Measurements from ENCODE around the gene TSPAN31.

The TSPAN31 gene

DNA sequence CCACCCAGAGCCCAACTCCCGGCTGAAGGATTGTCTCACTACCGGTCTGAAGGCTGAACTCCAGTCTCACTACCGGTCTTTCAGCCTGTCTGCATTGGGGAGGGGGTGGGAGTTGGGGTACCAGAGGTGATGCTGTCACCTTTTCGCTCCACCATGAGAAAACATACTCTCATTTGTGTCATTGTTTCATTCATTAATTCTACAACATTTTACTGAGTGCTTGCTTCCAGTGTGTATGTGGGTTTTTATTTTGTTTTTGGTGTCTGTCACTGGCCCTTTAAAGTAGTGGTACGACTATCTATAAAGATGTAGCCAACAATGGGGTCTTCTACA lies 7.8 kb downstream of the TSPAN31 start:
- DNase-seq (ENCODE audit: low read depth) = no peak

DNA sequence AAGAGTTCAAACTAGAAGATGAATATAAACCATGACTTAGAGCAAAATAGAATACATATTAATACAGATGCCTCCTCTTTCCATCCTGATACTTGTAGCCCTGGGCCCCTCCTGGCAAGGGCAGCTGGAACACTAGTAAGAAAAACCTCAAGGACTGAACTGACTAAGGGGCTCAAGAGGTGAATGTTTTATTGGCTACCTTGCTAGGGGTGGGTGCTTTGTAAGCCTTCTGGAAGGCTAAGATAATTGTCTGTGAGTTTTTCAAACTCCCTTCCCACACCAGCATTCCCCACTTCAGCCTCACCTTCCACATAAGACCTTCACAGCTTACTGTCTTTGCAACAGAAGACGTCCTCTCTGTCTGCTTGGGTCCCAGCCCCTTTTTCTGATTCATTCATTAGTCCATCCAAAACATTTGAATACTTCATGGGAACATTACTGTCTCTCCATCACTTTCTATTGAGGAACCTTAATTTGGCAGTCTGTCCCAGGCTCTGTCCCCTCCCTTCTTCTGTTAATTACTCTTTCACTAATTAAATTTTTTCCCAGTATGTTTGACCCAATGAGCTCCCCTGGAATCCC lies 9.0 kb downstream of the TSPAN31 start:
- DNase-seq (ENCODE audit: low read depth) = no peak

DNA sequence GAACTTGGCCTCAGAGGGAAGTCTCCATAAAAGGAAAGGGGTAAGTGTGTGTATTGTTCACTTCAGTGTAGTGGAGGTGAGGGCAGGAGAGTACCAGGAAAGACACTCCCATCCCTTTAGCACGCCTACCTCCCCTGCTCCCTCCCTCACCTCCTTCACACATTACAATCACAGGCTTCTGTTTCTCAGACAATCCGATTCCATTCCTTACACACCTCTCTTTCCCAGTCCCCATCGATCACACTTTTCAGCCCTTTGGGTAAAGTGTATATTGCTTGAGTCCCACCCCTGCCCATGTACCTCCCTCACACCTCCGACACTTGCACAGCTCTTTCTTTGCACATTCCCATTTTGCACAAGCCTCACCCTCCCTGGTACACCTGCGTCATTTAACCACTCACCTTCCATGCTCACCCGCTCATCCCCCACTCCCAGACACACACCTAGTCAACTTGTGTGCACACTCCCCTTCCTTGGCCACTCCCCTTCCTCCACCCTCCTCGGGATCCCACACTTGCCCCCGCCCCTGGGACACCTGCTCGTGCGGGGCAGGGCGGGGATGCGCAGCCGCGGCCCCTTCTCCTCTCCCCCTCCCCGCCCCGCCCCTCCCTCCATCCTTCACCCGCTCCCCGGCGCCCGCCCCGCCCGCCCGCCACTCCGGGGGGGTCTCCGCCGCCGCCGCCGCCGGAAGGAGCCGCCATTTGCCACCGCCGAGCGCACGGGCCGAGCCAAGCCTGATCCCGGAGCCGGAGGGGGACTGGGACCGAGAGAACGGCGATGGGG lies 9.8 kb downstream of the TSPAN31 start, which contains the start of gene MARCHF9:
Gene MARCHF9, plus strand, starts transcription at position 693 of the 783 bp plus-strand sequence. CDS start 426 bp downstream, outside the sequence.
- peak; percentile 59 for DNase-seq (ENCODE audit: low read depth)

DNA sequence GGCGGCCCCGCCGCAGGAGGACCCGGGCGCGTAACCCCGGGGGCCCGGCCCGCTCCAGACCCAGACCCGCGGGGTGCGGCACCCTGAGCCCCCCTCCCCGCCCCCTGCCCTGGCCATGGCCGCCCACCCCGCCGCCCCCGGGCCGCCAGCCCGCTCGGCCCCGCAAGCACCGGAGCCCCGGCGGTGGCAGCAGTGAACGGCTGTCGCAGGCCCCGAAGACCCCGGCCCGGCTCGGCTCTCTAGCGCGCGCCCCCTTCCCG lies 10.3 kb downstream of the TSPAN31 start:
- DNase-seq (ENCODE audit: low read depth) = no peak

DNA sequence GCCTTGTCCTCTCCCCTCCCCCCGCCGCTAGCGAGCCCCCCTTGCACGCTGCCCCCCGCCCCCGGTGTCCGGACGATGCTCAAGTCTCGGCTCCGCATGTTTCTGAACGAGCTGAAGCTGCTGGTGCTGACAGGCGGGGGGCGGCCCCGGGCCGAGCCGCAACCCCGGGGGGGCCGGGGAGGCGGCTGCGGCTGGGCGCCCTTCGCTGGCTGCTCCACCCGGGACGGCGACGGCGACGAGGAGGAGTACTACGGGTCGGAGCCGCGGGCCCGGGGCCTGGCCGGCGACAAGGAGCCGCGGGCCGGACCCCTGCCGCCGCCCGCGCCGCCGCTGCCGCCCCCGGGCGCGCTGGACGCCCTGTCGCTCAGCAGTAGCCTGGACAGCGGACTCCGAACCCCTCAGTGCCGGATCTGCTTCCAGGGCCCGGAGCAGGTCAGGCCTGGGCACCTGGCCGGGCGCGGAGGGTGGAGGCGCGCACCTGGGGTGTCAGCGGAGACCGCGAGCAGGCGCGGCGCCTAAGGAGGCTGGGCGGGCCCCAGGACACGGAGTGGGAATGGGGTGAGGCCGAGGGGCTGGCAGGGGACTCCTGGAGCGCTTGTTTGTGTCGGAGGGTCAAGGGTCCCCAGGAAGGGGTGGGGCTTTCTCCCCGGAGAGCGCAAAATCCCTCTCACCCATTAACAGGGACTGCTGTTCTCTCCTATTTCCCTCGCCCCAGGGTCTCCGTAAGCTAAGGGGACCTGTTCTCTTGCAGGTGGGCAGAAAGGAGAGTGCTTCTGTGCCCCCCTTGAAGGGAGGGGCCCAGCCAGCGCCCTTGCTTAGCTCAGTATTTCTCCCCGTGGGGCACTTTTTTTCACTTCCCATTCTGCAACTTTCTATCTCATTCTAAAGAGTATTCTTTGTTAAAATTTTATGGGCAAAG lies 10.9 kb downstream of the TSPAN31 start:
- no peak for DNase-seq (ENCODE audit: low read depth)

DNA sequence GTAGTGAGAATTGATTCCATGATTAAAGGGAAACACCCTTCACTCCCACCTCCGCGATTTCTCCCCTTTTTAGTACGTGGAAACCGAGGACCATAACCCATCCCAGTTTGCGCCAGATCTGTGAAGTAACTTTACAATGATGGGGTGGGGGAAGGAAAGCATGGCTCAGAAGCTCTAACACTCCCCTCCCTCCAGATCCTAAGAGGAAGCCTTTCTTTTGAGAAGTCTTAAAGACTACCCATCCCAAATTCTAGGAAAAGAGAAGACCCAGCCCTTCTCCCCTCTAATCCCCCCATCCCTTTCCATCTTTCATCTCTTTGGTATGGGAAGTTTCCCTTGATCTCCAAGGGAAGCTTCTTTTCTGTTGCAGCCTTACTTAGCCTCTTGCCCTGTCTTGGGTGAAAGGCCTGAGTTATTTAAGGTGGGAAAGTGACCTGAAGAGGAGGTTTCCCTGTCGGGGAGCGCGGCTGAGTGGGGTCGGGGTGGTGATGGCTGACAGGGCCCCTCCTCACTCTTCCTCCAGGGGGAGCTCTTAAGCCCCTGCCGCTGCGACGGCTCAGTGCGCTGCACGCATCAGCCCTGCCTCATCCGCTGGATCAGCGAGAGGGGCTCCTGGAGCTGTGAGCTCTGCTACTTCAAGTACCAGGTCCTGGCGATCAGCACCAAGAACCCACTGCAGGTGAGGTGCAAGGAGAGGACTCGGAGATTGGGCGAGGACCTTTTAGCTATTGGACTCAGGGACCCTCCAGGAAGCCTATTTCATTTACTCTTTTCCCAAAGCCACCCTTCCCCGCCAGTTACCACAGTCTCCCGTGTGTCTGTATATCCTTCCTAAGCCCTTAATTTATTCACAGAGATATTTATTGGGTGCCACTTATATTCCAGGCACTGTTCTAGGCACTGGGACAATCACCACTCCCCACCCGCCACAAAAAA lies 11.8 kb downstream of the TSPAN31 start:
- peak; percentile 52 for DNase-seq (ENCODE audit: low read depth)

DNA sequence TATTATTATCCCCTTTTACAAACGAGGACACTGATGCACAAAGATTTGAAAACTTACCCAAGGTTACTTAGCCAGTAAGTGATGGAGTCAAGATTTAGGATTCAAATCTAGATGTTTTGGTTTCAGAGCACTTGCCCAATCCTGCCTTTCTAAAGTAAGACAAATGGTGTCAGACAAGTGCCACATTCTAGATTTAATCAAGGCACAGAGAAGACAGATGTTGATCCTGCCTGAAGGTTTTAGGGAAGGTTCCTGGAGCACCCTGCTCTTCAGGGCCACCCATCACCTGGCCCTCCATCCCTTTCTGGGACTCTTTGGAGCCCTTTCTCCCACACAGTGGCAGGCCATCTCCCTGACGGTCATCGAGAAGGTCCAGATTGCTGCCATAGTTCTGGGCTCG lies 12.9 kb downstream of the TSPAN31 start:
- no peak for DNase-seq (ENCODE audit: low read depth)

DNA sequence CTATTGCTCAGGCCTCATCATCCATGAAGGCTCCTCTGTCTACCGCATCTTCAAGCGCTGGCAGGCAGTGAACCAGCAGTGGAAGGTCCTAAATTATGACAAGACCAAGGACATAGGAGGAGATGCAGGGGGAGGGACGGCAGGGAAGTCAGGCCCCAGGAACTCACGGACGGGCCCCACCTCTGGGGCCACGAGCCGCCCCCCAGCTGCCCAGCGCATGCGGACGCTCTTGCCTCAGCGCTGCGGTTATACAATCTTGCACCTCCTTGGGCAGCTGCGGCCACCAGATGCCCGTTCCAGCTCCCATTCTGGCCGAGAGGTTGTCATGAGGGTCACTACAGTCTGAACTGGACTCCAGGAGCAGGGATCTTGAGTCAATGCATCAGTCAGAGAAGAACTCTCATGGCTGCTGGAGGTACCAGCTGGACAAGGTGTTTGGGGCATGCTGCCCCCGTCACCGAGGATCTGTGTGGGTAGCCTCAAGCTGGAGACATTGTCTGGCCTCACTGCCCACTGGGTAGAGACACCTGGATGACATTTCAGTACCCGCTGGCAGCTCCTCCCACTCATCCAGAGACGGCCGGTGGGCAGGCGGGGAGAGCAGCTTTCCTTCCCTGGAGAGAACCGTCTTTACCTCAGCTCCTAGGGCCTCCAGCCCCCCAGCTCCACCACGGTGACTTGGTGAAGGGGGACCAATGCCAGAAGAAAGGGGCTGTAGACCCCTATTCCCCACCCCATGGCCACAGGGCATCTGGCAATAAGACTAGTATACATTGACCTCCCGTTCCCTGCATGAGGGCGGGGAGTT lies 13.9 kb downstream of the TSPAN31 start:
- DNase-seq (ENCODE audit: low read depth) = no peak

DNA sequence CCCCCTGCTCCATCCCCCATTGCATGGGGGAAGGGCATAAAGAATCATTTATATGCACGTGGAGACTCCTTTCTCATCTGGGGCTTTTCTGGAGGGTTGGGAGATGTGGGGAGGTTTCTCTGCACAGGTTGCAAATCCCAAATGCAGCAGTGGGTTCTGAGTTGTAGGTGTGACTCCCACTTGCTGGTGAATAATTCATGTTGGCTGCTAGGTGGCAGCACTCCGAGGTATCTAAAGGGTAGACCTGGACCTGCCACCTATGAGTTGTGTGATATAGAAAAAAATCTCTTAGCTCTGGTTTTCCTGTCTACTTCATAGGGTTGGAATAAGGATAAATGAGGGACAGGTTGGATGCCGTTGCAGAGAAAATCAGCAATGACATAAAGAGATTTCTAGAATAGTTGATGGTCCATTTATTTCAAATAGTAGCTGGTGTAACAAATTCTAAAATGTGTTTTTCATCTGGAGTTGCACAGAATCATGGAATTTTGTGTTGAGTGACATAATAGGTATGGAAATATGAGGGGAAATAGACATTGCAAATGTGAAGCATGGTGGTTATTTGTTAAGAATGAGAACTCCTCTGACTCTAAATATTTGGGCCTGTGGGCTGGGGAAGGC lies 14.6 kb downstream of the TSPAN31 start:
- no peak for DNase-seq (ENCODE audit: low read depth)

DNA sequence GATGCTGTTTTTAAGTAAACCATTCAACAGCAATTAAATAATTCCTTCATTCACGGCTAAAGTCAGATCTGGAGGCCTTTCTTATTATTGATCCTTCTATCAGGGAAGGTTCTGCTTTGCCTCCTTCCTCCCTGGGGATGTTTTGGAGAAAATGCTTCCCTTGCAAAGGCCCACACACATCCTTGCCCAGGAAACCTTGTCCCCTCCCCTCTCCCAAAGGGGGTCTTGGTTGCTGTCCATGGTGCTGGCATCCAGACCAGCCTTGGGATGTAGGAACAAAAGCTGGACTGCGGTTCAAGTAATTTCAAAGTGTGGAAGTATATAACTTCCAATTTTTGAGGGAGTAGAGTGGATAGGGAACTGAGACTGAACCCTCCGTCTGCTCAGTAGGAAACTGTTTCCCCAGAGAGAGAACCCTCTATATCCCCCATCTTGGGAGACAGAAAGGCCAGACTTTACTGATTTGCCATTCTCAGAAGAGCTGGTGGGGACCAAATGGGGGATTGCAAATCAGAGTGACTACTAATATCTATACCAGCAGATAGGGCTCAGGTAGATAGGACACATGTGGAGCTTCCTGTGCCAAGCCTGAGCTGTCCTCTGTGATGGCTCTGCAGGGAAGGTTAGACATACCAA lies 15.6 kb downstream of the TSPAN31 start:
- DNase-seq (ENCODE audit: low read depth) = no peak

DNA sequence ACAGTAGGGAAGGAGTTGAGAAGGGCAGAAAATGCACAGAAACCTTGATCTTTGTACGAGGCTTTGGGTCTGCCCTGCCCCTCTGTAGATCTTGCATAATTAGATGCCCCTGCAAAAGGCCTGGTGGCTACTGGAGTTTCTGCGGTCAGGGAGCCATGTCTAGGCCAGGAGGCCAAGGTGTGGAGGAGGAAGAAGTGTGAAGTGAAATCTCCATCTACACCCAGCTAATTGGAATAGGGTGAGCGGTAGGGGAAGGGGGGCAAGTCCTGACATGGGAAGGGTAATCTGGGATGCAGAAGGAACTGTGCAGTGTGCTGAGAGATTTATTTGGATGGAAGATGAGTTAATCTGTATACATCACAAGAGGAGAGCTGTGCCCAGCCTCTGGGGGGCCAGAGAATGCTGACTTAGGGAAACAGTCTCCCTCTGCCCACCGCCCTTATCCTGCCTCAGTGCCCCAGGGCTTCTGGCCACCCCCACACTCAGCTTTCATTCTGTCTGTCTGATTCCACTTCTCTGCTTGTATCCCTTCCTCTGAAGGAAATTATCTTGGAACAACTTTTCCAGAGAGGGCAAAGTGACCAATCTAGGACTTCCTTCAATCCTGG lies 16.7 kb downstream of the TSPAN31 start:
- no peak for DNase-seq (ENCODE audit: low read depth)

DNA sequence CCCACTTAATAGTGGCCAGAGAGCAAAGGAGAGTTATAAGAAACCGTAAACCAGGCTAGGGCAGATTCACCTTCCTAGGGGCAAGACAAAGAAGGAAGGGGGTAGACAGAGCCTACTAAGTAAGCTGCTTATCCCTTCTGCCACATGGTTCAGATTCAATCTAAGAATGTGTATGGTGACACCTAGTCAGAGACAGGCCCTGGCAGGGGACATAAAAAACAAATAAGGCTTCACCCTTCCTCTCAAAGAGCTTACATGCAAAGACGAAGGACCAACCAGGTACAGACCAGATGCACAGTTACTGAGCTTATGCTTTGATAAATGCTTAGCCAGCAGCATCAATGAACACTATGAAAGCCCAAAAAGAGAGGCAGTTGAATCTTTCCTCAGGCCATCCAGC lies 17.6 kb downstream of the TSPAN31 start:
- DNase-seq (ENCODE audit: low read depth) = no peak

DNA sequence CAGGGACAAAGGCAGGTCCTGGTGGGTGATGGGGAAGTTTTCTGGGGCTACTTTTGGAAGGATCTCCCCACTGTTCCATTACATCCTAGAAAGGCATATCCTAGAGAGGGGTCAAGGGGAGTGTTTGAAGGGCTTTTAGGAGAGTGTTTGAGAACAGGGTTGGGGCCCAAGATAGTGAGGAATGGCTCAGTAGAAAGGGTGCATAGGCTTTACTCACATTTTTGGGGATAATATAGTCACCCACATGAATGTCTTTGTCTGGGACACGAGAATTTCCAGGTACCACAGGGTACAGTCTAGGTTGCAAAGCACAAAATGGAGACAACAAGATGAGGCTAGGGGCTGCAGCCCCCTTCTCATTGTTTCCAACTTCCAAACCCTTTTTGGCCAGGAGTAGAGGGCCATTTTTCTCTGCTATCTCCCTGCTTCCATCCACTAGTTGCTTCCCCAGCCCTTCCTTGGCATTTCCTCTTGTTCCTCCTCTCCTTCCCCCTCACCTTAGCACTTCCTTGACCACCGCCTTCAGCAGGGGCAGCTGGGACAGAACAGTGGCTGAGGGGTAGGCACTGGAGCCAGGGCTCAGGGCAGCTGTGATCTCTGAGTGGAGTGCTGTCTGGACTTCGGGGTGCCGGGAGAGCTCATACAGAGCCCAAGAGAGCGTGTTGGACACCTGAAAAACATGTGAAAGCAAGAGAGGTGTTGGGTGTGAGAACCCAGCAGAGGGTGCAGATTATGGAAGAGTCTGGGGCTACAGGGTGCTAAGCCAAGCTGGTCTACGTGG lies 19.2 kb downstream of the TSPAN31 start:
- DNase-seq (ENCODE audit: low read depth) = no peak

DNA sequence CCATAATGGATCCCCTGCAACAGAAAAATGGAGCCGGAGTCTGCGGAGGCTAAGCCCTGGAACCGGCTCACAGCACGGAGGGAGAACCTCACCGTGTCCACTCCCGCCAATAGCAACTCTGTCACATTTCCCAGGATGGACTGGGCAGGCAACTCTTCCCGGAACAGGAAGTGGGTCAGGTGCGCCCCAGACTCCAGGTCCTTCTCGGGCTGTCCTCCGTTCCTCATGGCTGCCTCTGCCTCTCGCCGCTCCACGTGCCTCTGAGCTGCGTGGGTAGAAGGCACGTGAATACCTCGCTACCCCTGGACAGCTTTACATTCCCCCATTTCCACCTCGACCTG lies 19.8 kb downstream of the TSPAN31 start:
- no peak for DNase-seq (ENCODE audit: low read depth)

DNA sequence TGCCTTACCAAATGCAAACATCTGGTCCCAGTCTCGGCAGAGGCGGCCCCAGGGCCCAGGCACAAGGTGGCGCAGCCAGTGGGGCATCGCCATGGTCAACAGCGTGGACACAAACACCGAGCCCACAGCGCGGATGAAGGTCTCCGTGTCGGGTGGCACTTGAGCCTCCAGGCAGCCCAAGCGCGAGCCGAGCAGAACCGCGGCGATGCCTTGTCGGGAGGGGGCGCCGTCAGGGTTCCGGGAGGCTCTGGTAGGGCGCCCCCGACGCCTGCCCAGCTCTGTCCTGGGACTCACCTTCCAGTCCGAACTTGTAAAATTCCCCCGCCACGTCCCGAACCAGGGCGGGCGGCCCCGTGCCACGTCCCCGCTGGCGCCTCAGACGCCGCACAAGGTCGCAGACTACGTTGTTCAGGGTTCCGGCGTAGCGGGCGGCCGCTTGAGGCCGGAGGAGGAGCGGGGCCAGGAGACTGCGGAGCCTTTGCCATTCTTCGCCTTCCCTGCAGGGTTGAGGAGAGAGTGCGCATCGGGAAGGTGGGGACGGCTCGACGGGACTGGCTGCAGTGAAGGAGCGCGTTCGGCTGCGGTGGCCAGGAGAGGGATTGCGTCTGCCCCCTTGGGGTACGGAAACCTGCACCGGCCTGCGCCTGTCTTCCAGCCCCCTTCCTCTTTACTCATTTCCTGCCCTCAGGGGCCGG lies 20.3 kb downstream of the TSPAN31 start:
- DNase-seq (ENCODE audit: low read depth) = no peak

DNA sequence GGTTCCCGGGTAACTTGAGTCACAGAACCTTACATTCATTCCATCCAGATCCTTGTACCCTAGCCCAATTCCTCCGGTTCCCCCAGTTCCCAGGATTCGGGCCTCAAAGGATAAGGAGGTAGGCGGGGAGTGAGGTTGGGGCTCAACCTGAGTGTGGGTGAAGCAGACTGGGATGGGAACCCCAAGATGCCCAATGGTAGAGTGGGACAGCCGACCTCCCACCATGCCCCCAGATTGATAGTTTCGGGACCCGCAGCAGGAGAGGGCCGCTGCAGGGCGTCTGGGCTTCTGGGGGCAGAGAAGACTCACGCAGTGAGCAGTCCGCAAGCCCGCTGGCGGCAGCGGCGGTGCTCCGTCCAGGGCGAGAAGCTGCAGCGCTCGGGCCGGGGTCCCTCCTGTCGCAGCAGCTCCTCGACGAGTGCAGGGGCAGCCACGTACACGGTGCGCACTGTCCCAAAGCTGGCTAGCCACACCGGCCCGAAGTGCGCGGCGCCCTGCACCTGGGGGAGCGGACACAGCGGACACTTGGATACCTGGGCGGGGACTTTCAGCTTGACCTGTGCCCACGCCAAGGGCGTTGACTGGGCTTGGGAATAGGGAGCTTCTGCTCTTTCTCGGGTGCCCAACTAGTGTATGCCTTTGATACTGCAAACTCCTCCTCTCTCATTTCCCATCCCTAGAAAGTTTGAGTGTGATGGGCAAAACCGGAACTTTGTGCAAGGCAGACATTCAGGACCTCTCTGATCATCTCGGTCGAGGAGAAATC lies 21.0 kb downstream of the TSPAN31 start:
- DNase-seq (ENCODE audit: low read depth) = no peak

DNA sequence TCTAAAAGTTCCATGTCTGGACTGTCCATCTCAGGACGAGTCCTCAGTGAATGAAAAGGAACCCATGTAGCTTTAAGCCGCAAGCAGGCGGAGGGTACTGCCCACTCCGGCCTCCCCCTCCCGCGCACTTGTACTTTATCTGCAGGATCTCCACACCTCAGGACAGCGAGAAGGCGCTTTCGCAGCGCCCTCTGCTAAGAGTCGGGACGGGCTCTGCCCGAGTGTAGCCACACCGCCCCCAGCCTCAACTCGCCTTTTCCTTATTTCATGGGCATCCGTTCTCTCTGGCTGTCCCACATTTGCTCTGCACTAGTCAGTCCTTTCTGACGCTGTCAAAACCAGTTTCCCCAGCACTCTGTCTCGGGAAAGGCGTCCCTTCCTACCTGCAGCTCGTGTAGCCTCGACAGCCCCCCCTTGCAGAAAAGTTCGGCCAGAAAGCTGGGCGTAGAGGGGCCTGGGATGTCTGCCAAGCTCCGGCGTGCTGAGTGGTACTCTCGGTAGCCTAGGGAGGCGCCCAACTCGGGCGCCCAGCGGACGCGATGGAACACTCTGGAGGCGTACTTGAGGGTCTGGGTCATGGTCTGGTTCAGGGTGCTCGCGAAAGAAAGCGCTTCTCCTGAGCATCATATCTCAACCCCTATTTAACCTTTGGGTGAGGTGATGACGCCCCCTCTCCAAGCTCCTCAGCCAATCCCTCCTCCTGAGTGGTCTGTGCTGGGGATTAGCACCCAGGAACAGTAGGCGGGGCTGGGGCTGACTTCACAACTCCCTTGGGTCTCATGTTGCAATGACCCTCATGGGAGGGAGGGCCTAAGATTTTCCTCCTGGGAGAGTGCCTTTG lies 21.8 kb downstream of the TSPAN31 start, which contains the start of gene CYP27B1:
Gene CYP27B1, minus strand, starts transcription at position 615 of the 841 bp plus-strand sequence. Its CDS starts 37 bp downstream, at position 578.
- no peak for DNase-seq (ENCODE audit: low read depth)
